A673 (cell line): Measurements from ENCODE around the gene ERC1.
"Not testable (repeated sequence)": the region's sequence is repeated elsewhere in the genome, so short reads cannot be mapped to it uniquely, and the experiment has no call there.

Source experiments
- CTCF ChIP-seq: fragments of 300-800, 200-600 bp; sonication (generic); conservative IDR thresholded peaks from 2 replicates; pipeline ENCODE4 v1.5.1; 2017; ENCODE audit warnings: low read depth, mild to moderate bottlenecking, antibody characterized with exemption, low read length, moderate library complexity, mixed read lengths
- EZH2 ChIP-seq: fragments of 200-600 bp; sonication (generic); IDR thresholded peaks from 2 replicates; pipeline ENCODE4 v1.6.1; 2017; ENCODE audit warnings: borderline replicate concordance, low read depth, mild to moderate bottlenecking, mixed read lengths, antibody characterized with exemption, low read length; ENCODE audit not compliant: poor library complexity, severe bottlenecking

GRCh38 chr12:1255854-1256253 lies 264.8 kb downstream of the ERC1 start:
- not testable (repeated sequence) for TF ChIP-seq CTCF, EZH2
